HepG2 (cell line): Measurements from ENCODE around the gene VPS26B. TPM values are rescaled to one million over a fixed set of nuclear protein-coding genes. Genes with fewer than 3 reads are reported as not detected.

Source experiments
- AKAP8 ChIP-seq: sonication (generic); formaldehyde crosslinking; IDR thresholded peaks from 2 replicates; pipeline ENCODE4 v1.5.1; 2020; ENCODE audit warnings: mild to moderate bottlenecking, missing genetic modification reagents
- ATAD3A ChIP-seq: sonication (generic); formaldehyde crosslinking; IDR thresholded peaks from 2 replicates; pipeline ENCODE4 v1.4.0; 2020; ENCODE audit warnings: missing genetic modification reagents
- ATF3 ChIP-seq: sonication (generic); formaldehyde crosslinking; IDR thresholded peaks from 2 replicates; pipeline ENCODE4 v1.4.0; 2020; ENCODE audit warnings: missing genetic modification reagents
- CC2D1A ChIP-seq: sonication (generic); formaldehyde crosslinking; IDR thresholded peaks from 2 replicates; pipeline ENCODE4 v1.8.1; 2023; ENCODE audit warnings: mild to moderate bottlenecking, missing genetic modification reagents
- CENPT ChIP-seq: sonication (generic); formaldehyde crosslinking; IDR thresholded peaks from 2 replicates; pipeline ENCODE4 v1.8.0; 2022; ENCODE audit warnings: low read depth, mild to moderate bottlenecking, moderate library complexity, missing genetic modification reagents
- HNF4G ChIP-seq, 2 experiments: sonication (generic) in 1 of 2; formaldehyde crosslinking in 1 of 2; IDR thresholded peaks; 2 replicates each; pipeline versions ENCODE4 v1.4.0 to v1.6.1; 2011 to 2020; ENCODE audit warnings: borderline replicate concordance in 2 of 2, low read depth in 2 of 2, mild to moderate bottlenecking in 2 of 2, low read length in 1 of 2, missing genetic modification reagents in 1 of 2, moderate library complexity in 1 of 2
- MXD4 ChIP-seq: IDR thresholded peaks from 2 replicates; pipeline ENCODE4 v1.6.1; 2016; ENCODE audit warnings: mild to moderate bottlenecking, missing biosample characterization, missing genetic modification reagents
- NCOA1 ChIP-seq: sonication (generic); formaldehyde crosslinking; IDR thresholded peaks from 2 replicates; pipeline ENCODE4 v1.9.0; 2021; ENCODE audit warnings: missing genetic modification reagents
- SIX1 ChIP-seq: sonication (generic); formaldehyde crosslinking; IDR thresholded peaks from 2 replicates; pipeline ENCODE4 v1.4.0; 2020; ENCODE audit warnings: missing genetic modification reagents, borderline replicate concordance
- SPEN ChIP-seq: sonication (generic); formaldehyde crosslinking; IDR thresholded peaks from 2 replicates; pipeline ENCODE4 v1.5.1; 2020; ENCODE audit warnings: low read depth, mild to moderate bottlenecking, missing genetic modification reagents
- TEAD3 ChIP-seq: optimal IDR thresholded peaks from 2 replicates; pipeline ENCODE3; 2016; ENCODE audit warnings: borderline replicate concordance
- ZFP1 ChIP-seq: IDR thresholded peaks from 2 replicates; pipeline ENCODE4 v1.6.1; 2016
- ZKSCAN5 ChIP-seq: sonication (generic); formaldehyde crosslinking; IDR thresholded peaks from 2 replicates; pipeline ENCODE4 v1.5.1; 2020; ENCODE audit warnings: mild to moderate bottlenecking, missing genetic modification reagents
- ZNF124 ChIP-seq: sonication (generic); formaldehyde crosslinking; IDR thresholded peaks from 2 replicates; pipeline ENCODE4 v1.4.0; 2020; ENCODE audit warnings: missing genetic modification reagents
- ZNF224 ChIP-seq: sonication (generic); formaldehyde crosslinking; IDR thresholded peaks from 2 replicates; pipeline ENCODE4 v1.5.0; 2020; ENCODE audit warnings: mild to moderate bottlenecking, missing genetic modification reagents
- ZNF235 ChIP-seq: sonication (generic); formaldehyde crosslinking; IDR thresholded peaks from 2 replicates; pipeline ENCODE4 v1.8.1; 2023; ENCODE audit warnings: mild to moderate bottlenecking, missing genetic modification reagents, borderline replicate concordance
- ZNF296 ChIP-seq: sonication (generic); formaldehyde crosslinking; conservative IDR thresholded peaks from 2 replicates; pipeline ENCODE4 v1.5.0; 2020; ENCODE audit warnings: mild to moderate bottlenecking, missing genetic modification reagents
- ZNF512 ChIP-seq: sonication (generic); formaldehyde crosslinking; IDR thresholded peaks from 2 replicates; pipeline ENCODE4 v1.4.0; 2020; ENCODE audit warnings: mild to moderate bottlenecking, missing genetic modification reagents
- ZNF563 ChIP-seq: sonication (generic); formaldehyde crosslinking; IDR thresholded peaks from 2 replicates; pipeline ENCODE4 v1.8.0; 2022; ENCODE audit warnings: mild to moderate bottlenecking, moderate library complexity, missing genetic modification reagents
- ZSCAN25 ChIP-seq: sonication (generic); formaldehyde crosslinking; IDR thresholded peaks from 2 replicates; pipeline ENCODE4 v1.8.0; 2022; ENCODE audit warnings: mild to moderate bottlenecking, missing genetic modification reagents
- polyA plus RNA-seq, 8 experiments: library from polyadenylated mRNA; depleted of rRNA in 3 of 8; stranded (reverse) in 7 of 8; unstranded in 1 of 8; fragments of >200 nt; fragmentation: Illumina TruSeq in 4 of 8; extraction: Trizol in 4 of 8; gene quantifications; 2 replicates each; pipeline versions ENCODE4 v1.2.1 to v1.2.3, GENCODE V29; 2011 to 2016; ENCODE audit warnings: low read depth in 4 of 8, missing spikeins in 1 of 8, mixed read lengths in 1 of 8; ENCODE audit not compliant: insufficient read depth in 1 of 8
- total RNA-seq, 5 experiments: library from RNA; depleted of rRNA; stranded (reverse); fragments of >200 nt; fragmentation: Illumina TruSeq; extraction: Trizol; gene quantifications; 2 replicates each; pipeline ENCODE4 v1.2.3, GENCODE V29; 2016; ENCODE audit warnings: low read depth in 1 of 5
- TF ChIP-seq, protein P1 (sequence below): sonication (generic); formaldehyde crosslinking; IDR thresholded peaks from 2 replicates; pipeline ENCODE4 v1.8.1; 2023; ENCODE audit warnings: mild to moderate bottlenecking, inconsistent platforms, moderate library complexity, missing genetic modification reagents, borderline replicate concordance
- TF ChIP-seq, protein P2 (sequence below): sonication (generic); formaldehyde crosslinking; IDR thresholded peaks from 2 replicates; pipeline ENCODE4 v1.5.0; 2020; ENCODE audit warnings: mild to moderate bottlenecking, missing genetic modification reagents
- TF ChIP-seq, protein P3 (sequence below): IDR thresholded peaks from 2 replicates; pipeline ENCODE4 v1.6.1; 2016; ENCODE audit warnings: missing compliant biosample characterization, missing genetic modification reagents, borderline replicate concordance

Gene VPS26B
- total and polyA plus RNA-seq, 2 of the 13 experiments (the other 11 are each of a cell fraction or from before 2014, with no cell fraction given), result 20.2 to 23.2 TPM

DNA sequence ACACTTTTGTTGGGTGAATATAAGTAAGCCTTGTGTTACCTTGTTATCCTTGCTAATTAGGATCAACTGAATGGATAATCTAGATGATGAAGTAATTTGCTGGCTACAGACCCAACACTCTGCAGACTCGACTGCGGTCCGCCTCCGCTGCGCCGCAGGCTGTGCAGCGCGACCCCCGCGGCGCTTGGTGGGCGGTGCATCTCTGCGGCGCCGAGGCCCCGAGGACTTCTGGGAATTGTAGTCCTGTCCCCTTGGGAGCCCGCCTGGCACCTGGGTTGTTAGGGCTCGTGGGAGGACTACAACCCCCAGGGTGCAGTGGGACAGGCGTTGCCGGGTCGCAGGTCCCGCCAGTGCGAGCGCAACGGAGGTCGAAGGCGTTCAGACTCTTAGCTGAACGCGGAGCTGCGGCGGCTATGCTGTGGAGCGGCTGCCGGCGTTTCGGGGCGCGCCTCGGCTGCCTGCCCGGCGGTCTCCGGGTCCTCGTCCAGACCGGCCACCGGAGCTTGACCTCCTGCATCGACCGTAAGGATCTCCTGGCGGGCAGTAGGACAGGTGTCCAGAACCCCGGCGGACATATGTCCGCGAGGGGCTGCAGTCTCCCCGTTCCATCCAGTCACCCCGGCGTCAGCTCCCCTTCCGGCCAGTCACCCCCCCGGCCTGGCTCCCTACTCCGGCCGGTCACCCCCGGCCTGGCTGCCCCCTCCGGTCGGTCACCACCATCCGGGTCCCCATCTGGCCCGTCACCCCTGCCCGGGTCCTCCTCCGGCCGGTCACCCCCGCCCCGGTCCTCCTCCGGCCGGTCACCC is 28.9 kb downstream of the VPS26B start, which contains the start of the genes ACAD8 and THYN1 (continued):
- TF ChIP-seq ATAD3A (CRISPR knock-in tag), result no peak
- TF ChIP-seq HNF4G (IDR thresholded peaks at IDR 0.05; ENCODE audit: borderline replicate concordance, low read depth, low read length), result no peak; the same call in 1 of the 2 replicates
- TF ChIP-seq HNF4G (CRISPR knock-in tag; IDR thresholded peaks at IDR 0.05; ENCODE audit: borderline replicate concordance, low read depth), result no peak
- peak; percentile 67; the same call in 1 of the 2 replicates for TF ChIP-seq SPEN (CRISPR knock-in tag)
- no peak for TF ChIP-seq CC2D1A (CRISPR knock-in tag)
- peak; percentile 59 for TF ChIP-seq TEAD3 (CRISPR knock-in tag)
- TF ChIP-seq ZNF235, result 0 out of 2 replicates have a peak, but pooled peaks have one; percentile 56
- peak; percentile 70; the same call in 1 of the 2 replicates for TF ChIP-seq ZNF563
- no peak for TF ChIP-seq ATF3 (CRISPR knock-in tag)
- peak; percentile 52; the same call in 1 of the 2 replicates for TF ChIP-seq ZSCAN25 (CRISPR knock-in tag)
- no peak for TF ChIP-seq SIX1 (CRISPR knock-in tag)
- no peak for TF ChIP-seq AKAP8
- TF ChIP-seq, protein P1, sequence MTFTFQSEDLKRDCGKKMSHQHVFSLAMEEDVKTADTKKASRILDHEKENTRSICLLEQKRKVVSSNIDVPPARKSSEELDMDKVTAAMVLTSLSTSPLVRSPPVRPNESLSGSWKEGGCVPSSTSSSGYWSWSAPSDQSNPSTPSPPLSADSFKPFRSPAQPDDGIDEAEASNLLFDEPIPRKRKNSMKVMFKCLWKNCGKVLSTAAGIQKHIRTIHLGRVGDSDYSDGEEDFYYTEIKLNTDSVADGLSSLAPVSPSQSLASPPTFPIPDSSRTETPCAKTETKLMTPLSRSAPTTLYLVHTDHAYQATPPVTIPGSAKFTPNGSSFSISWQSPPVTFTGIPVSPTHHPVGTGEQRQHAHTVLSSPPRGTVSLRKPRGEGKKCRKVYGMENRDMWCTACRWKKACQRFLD (CRISPR knock-in tag), result no peak; the same call in 1 of the 2 replicates
- TF ChIP-seq ZNF224 (CRISPR knock-in tag), result no peak
- TF ChIP-seq MXD4, result peak; percentile 61; the same call in 1 of the 2 replicates
- TF ChIP-seq ZNF124 (CRISPR knock-in tag), result peak; percentile 82; the same call in 1 of the 2 replicates
- no peak; the same call in 1 of the 2 replicates for TF ChIP-seq NCOA1 (CRISPR knock-in tag)
- TF ChIP-seq ZKSCAN5 (CRISPR knock-in tag), result no peak
- TF ChIP-seq ZNF296 (CRISPR knock-in tag), result no peak
- TF ChIP-seq ZFP1 (CRISPR knock-in tag), result 0 out of 2 replicates have a peak, but pooled peaks have one; percentile 32
- no peak for TF ChIP-seq ZNF512 (CRISPR knock-in tag)
- no peak for TF ChIP-seq CENPT (CRISPR knock-in tag)
- TF ChIP-seq, protein P2, sequence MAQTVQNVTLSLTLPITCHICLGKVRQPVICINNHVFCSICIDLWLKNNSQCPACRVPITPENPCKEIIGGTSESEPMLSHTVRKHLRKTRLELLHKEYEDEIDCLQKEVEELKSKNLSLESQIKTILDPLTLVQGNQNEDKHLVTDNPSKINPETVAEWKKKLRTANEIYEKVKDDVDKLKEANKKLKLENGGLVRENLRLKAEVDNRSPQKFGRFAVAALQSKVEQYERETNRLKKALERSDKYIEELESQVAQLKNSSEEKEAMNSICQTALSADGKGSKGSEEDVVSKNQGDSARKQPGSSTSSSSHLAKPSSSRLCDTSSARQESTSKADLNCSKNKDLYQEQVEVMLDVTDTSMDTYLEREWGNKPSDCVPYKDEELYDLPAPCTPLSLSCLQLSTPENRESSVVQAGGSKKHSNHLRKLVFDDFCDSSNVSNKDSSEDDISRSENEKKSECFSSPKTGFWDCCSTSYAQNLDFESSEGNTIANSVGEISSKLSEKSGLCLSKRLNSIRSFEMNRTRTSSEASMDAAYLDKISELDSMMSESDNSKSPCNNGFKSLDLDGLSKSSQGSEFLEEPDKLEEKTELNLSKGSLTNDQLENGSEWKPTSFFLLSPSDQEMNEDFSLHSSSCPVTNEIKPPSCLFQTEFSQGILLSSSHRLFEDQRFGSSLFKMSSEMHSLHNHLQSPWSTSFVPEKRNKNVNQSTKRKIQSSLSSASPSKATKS (CRISPR knock-in tag), result peak; percentile 27; the same call in 1 of the 2 replicates
- TF ChIP-seq, protein P3, sequence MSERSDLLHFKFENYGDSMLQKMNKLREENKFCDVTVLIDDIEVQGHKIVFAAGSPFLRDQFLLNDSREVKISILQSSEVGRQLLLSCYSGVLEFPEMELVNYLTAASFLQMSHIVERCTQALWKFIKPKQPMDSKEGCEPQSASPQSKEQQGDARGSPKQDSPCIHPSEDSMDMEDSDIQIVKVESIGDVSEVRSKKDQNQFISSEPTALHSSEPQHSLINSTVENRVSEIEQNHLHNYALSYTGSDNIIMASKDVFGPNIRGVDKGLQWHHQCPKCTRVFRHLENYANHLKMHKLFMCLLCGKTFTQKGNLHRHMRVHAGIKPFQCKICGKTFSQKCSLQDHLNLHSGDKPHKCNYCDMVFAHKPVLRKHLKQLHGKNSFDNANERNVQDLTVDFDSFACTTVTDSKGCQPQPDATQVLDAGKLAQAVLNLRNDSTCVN (CRISPR knock-in tag), result peak; percentile 19; the same call in 1 of the 2 replicates
